Right atrium auricular region (tissue), 2 donors: ENCODE data around the gene NUDT3. TPM values are rescaled to one million over a fixed set of nuclear protein-coding genes. Genes with fewer than 3 reads are reported as not detected.

ENCODE experiments used
- DNase-seq: peaks from one replicate; pipeline ENCODE4 v3.0.0-alpha.2; 2019; ENCODE audit warnings: low spot score
- H3K27ac ChIP-seq, 2 donors: fragments of 200-600 bp; sonication (generic); 1 replicate in 1 of 2; 2 replicates in 1 of 2; pipeline ENCODE4 v1.5.1; 2016 to 2019
- H3K27me3 ChIP-seq, 2 donors: fragments of 200-600 bp; sonication (generic); one replicate each; pipeline versions ENCODE4 v1.5.1 to v1.6.0; 2017 to 2019
- H3K36me3 ChIP-seq: fragments of 200-600 bp; sonication (generic); one replicate; pipeline ENCODE4 v1.5.1; 2016
- H3K4me1 ChIP-seq, 2 donors: fragments of 200-600 bp; sonication (generic); one replicate each; pipeline versions ENCODE4 v1.5.1 to v1.6.0; 2017 to 2019
- H3K4me3 ChIP-seq, 2 donors: fragments of 200-600 bp; sonication (generic); 1 replicate in 1 of 2; 2 replicates in 1 of 2; pipeline ENCODE4 v1.5.1; 2017 to 2019; ENCODE audit warnings: mild to moderate bottlenecking in 1 of 2, moderate library complexity in 1 of 2
- H3K9me3 ChIP-seq, 2 donors: fragments of 200-600 bp; sonication (generic); one replicate each; pipeline ENCODE4 v1.5.1; 2019
- total RNA-seq, 2 donors: library from RNA; depleted of rRNA; stranded (reverse); fragments of >200 nt; gene quantifications; one replicate each; pipeline ENCODE4 v1.1.0, GENCODE V29; 2016
- TF ChIP-seq, protein P1 (sequence below), 2 donors: fragments of 200-600 bp; sonication (generic); IDR thresholded peaks; one replicate each; pipeline ENCODE4 v1.5.1; 2019; ENCODE audit warnings: antibody characterized with exemption in 2 of 2

Gene NUDT3
- total RNA-seq, 2 donors from 2014 or later: 47.2 to 53.5 TPM

DNA sequence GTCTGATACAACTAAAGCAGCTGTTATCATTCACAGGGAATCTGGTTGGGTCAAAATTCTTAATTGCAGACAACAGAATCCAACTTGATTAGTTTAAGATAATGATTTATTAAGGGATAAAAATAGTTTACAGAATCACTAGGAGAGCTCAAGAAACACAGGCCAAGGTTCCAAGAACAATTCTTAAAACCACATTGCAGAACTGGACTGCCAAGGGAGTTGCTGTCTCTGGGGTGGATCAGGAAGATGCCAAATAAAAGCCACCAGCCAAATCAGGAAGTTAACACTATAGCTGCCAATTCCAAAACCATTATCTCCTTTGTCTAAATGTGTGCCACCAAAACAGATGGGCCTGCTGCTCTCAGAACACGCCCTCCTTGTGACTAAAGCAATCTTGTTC is 53.7 kb downstream of the NUDT3 start:
- TF ChIP-seq, protein P1, sequence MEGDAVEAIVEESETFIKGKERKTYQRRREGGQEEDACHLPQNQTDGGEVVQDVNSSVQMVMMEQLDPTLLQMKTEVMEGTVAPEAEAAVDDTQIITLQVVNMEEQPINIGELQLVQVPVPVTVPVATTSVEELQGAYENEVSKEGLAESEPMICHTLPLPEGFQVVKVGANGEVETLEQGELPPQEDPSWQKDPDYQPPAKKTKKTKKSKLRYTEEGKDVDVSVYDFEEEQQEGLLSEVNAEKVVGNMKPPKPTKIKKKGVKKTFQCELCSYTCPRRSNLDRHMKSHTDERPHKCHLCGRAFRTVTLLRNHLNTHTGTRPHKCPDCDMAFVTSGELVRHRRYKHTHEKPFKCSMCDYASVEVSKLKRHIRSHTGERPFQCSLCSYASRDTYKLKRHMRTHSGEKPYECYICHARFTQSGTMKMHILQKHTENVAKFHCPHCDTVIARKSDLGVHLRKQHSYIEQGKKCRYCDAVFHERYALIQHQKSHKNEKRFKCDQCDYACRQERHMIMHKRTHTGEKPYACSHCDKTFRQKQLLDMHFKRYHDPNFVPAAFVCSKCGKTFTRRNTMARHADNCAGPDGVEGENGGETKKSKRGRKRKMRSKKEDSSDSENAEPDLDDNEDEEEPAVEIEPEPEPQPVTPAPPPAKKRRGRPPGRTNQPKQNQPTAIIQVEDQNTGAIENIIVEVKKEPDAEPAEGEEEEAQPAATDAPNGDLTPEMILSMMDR (IDR thresholded peaks at IDR 0.05): no peak
- Histone ChIP-seq H3K4me3 (no peak overlapping the region), H3K4me1 (peaks cover 0 to 71% of the 10 kb centered on the region in 2 donors), H3K36me3 (no peaks in the 10 kb centered on the region), H3K27ac (peak overlapping the region in 1 of 2 donors; percentile 29), H3K9me3 (no peaks in the 10 kb centered on the region), H3K27me3 (no peaks in the 10 kb centered on the region)
- DNase-seq: no peak

DNA sequence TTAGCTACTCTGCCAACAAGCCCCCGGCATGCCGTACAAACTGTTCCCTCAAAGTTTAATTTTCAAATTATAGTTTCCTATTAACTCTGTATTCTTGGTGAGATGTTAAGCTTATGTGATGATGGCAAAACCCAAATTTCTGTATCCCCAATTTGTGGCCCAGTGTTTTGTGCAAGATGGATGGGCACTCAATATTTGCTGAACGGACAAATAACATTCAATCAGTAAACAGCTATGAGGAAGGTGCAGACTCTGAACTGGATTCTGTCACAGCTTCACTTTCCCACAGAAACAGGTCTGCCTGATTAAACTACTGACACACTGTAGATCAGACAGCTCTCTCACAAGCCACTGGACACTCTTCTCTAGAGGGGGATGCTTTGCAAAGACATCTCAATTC is 54.1 kb downstream of the NUDT3 start:
- TF ChIP-seq, protein P1 (IDR thresholded peaks at IDR 0.05): no peak
- Histone ChIP-seq H3K27me3 (no peaks in the 10 kb centered on the region), H3K9me3 (no peaks in the 10 kb centered on the region), H3K36me3 (no peaks in the 10 kb centered on the region), H3K4me3 (no peak overlapping the region), H3K27ac (peak overlapping the region in 1 of 2 donors; percentile 29), H3K4me1 (peaks cover 0 to 70% of the 10 kb centered on the region in 2 donors)
- no peak for DNase-seq

DNA sequence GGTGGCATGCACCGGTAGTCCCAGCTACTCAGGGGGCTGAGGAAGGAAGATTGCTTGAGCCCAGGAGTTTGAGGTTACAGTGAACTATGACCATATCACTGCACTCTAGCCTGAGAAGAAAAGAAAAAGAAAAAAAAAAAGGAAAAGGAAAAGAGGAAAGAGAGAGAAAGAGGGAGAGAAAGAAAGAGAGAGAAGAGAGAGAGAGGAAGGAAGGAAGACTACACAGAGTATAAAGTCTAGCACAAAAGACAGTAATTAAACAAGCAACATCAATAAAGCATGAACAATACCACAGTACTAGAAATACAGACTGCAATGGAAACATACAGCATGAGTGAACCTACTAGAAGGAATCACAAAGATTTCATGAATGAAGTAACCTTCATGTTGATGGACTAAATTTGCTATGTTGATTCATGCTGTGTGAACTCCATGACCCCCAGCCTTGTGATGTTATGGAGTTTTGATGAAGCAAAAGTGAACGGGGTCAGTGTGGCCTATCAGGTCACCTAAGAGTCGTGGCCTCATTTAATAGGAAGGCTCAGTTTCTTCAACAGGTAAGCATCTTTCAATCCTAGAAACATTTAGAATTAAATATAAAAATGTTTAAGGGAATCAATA is 57.6 kb downstream of the NUDT3 start:
- no peak for DNase-seq
- H3K36me3 ChIP-seq: no peaks in the 10 kb centered on the region
- H3K4me3 ChIP-seq: no peak overlapping the region
- TF ChIP-seq, protein P1 (IDR thresholded peaks at IDR 0.05): no peak
- peaks cover 0 to 57% of the 10 kb centered on the region in 2 donors for H3K4me1 ChIP-seq
- no peaks in the 10 kb centered on the region for H3K27me3 ChIP-seq
- peak overlapping the region in 1 of 2 donors; percentile 68 for H3K27ac ChIP-seq
- no peaks in the 10 kb centered on the region for H3K9me3 ChIP-seq

DNA sequence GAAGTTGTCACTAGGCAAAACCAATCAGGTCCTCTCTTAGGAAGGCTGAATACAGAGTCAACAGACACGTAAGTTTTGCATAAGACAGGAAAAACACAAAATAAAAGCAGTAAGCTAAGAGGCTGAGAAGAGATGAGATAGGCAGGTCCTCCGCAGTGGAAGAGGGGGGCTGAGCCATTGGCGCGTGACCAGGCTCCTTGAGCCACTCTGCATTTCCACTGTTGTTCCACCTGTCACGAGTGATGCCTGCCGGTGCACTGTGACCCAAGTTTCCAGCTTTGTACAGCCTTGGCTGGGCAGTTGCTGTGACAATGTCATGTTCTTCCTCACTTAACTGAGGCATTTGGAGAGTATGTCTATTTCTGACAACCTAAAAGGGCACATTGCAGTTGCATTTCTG is 58.6 kb downstream of the NUDT3 start:
- H3K4me1 ChIP-seq: peaks cover 0 to 51% of the 10 kb centered on the region in 2 donors
- TF ChIP-seq, protein P1 (IDR thresholded peaks at IDR 0.05): no peak
- H3K4me3 ChIP-seq: no peak overlapping the region
- H3K27me3 ChIP-seq: no peaks in the 10 kb centered on the region
- peak overlapping the region; percentile 44 to 68 for H3K27ac ChIP-seq
- no peaks in the 10 kb centered on the region for H3K9me3 ChIP-seq
- H3K36me3 ChIP-seq: no peaks in the 10 kb centered on the region
- no peak for DNase-seq

DNA sequence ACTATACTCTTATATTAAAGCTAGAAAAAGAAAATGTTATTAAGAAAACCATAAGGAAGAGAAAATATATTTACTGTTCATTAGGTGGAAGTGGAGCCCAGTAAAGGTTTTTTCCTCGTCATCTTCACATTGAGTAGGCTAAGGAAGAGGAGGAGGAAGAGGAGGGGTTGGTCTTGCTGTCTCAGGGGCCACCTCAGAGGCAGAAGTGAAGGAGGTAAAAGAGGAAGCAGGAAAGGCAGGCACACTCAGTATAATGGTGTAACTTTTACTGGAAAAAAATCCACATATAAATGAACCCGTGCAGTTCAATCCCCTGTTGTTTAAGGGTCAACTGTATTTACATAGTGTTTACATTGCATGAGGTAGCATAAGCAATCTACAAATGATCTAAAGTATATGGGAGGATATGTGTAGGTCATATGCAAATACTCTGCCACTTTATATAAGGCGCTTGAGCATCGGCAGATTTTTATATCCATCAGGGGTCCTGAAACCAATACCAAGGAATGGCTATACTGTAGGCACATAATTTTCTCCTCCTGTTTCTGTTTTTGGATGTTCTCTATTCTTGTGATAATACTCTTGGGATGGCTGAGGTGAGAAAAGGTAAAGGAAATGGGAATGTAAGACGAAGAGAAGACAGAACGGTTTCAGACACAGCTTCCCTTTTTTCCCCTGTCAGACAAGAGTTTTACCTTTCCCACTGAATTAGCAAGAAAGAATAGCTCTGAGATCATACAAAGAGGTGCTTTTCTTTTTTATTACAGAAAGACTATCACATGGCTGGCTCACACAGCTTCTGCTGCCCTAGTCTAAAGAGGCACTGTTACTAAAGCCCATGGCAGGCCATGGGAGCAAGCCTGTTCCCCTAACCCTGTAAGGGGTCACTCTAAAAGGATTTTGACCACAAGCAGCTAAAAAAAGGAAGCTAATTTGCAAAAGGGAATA is 59.9 kb downstream of the NUDT3 start:
- Histone ChIP-seq H3K27ac (peak overlapping the region; percentile 44 to 68), H3K27me3 (no peaks in the 10 kb centered on the region), H3K9me3 (no peaks in the 10 kb centered on the region), H3K4me3 (no peak overlapping the region), H3K4me1 (peaks cover 0 to 38% of the 10 kb centered on the region in 2 donors), H3K36me3 (no peaks in the 10 kb centered on the region)
- DNase-seq: no peak
- TF ChIP-seq, protein P1 (IDR thresholded peaks at IDR 0.05): no peak
